Astrocyte (in vitro differentiated cells and primary cell): ENCODE results near the gene SCUBE3. TPM values are rescaled to one million over a fixed set of nuclear protein-coding genes. Genes with fewer than 3 reads are reported as not detected.

ENCODE experiments used
- DNase-seq: peaks from one replicate; pipeline ENCODE4 v3.0.0-alpha.2; 2010; ENCODE audit warnings: low read depth
- FAIRE-seq: peaks from 2 replicates; lab custom pipeline; 2011; peaks lifted over from hg19 to GRCh38; lab: Jason Lieb, UNC
- H2AFZ ChIP-seq: 2 replicates; pipeline ENCODE4 v1.6.0; 2012; ENCODE audit warnings: low read depth, low read length, inconsistent platforms
- H3K27ac ChIP-seq: 2 replicates; pipeline ENCODE4 v1.5.1; 2011; ENCODE audit warnings: low read depth, low read length, inconsistent platforms
- H3K27me3 ChIP-seq: 2 replicates; pipeline ENCODE4 v1.6.0; 2011; ENCODE audit warnings: low read length, inconsistent platforms; ENCODE audit not compliant: insufficient read depth
- H3K36me3 ChIP-seq: 2 replicates; pipeline ENCODE4 v1.5.1; 2011; ENCODE audit warnings: low read length, inconsistent platforms; ENCODE audit not compliant: insufficient read depth
- H3K4me1 ChIP-seq: 2 replicates; pipeline ENCODE4 v1.5.1; 2011; ENCODE audit warnings: low read length, inconsistent platforms; ENCODE audit not compliant: insufficient read depth
- H3K4me2 ChIP-seq: 2 replicates; pipeline ENCODE4 v1.6.0; 2012; ENCODE audit warnings: low read length, inconsistent platforms
- H3K4me3 ChIP-seq: 2 replicates; pipeline ENCODE4 v1.5.1; 2011; ENCODE audit warnings: low read depth, mild to moderate bottlenecking, low read length, inconsistent platforms; ENCODE audit not compliant: insufficient read depth
- H3K79me2 ChIP-seq: 2 replicates; pipeline ENCODE4 v1.6.0; 2012; ENCODE audit warnings: mild to moderate bottlenecking, low read length, inconsistent platforms; ENCODE audit not compliant: insufficient read depth
- H3K9ac ChIP-seq: 2 replicates; pipeline ENCODE4 v1.6.0; 2012; ENCODE audit warnings: mild to moderate bottlenecking, low read length, inconsistent platforms
- H3K9me3 ChIP-seq: 2 replicates; pipeline ENCODE4 v1.5.1; 2012; ENCODE audit warnings: low read depth, mild to moderate bottlenecking, low read length, inconsistent platforms; ENCODE audit not compliant: insufficient read depth
- H4K20me1 ChIP-seq: 2 replicates; pipeline ENCODE4 v1.6.0; 2012; ENCODE audit warnings: low read length, inconsistent platforms; ENCODE audit not compliant: insufficient read depth
- H3K27ac Mint-ChIP-seq: one replicate; pipeline ENCODE4 v1.8.0; 2021; ENCODE audit warnings: mild to moderate bottlenecking, mixed read lengths; ENCODE audit not compliant: unreplicated experiment
- H3K27me3 Mint-ChIP-seq: one replicate; pipeline ENCODE4 v1.8.0; 2021; ENCODE audit warnings: low read depth, mixed read lengths; ENCODE audit not compliant: unreplicated experiment
- H3K36me3 Mint-ChIP-seq: one replicate; pipeline ENCODE4 v1.8.0; 2021; ENCODE audit warnings: low read depth, mixed read lengths; ENCODE audit not compliant: unreplicated experiment
- H3K4me1 Mint-ChIP-seq: one replicate; pipeline ENCODE4 v1.8.0; 2021; ENCODE audit warnings: low read depth, mixed read lengths; ENCODE audit not compliant: unreplicated experiment
- H3K4me3 Mint-ChIP-seq: one replicate; pipeline ENCODE4 v1.8.0; 2021; ENCODE audit warnings: mild to moderate bottlenecking, moderate library complexity, mixed read lengths; ENCODE audit not compliant: unreplicated experiment
- H3K9me3 Mint-ChIP-seq: one replicate; pipeline ENCODE4 v1.8.0; 2021; ENCODE audit warnings: mild to moderate bottlenecking, mixed read lengths; ENCODE audit not compliant: unreplicated experiment
- CTCF ChIP-seq: IDR thresholded peaks from 2 replicates; pipeline ENCODE4 v1.5.1; 2011; ENCODE audit warnings: low read depth, mild to moderate bottlenecking, inconsistent platforms, low read length, moderate library complexity; ENCODE audit not compliant: insufficient read depth
- EZH2 ChIP-seq: IDR thresholded peaks from 2 replicates; pipeline ENCODE4 v1.6.1; 2012; ENCODE audit warnings: mild to moderate bottlenecking, low read length, inconsistent platforms; ENCODE audit not compliant: insufficient read depth
- total RNA-seq: library from RNA; stranded (reverse); gene quantifications from 2 replicates; pipeline ENCODE4 v1.2.1, GENCODE V29; 2021

Gene SCUBE3
- total RNA-seq, 1 donor from 2014 or later = 10.1 TPM

GRCh38 chr6:35280903-35281302, 67.1 kb downstream of the SCUBE3 start:
- H2AFZ ChIP-seq = no peak overlapping the region
- no peak overlapping the region for H3K4me3 ChIP-seq
- peaks cover 6% of the 10 kb centered on the region for H4K20me1 ChIP-seq
- H3K9me3 Mint-ChIP-seq = no peaks in the 10 kb centered on the region
- no peak for FAIRE-seq
- H3K9me3 ChIP-seq = no peaks in the 10 kb centered on the region
- no peaks in the 10 kb centered on the region for H3K27me3 Mint-ChIP-seq
- TF ChIP-seq CTCF = no peak
- H3K4me1 Mint-ChIP-seq = peaks cover 5% of the 10 kb centered on the region
- no peak overlapping the region for H3K27ac Mint-ChIP-seq
- DNase-seq = no peak
- H3K27ac ChIP-seq = no peak overlapping the region
- peaks cover 14% of the 10 kb centered on the region for H3K36me3 ChIP-seq
- no peak overlapping the region for H3K4me3 Mint-ChIP-seq
- H3K36me3 Mint-ChIP-seq = peaks cover 15% of the 10 kb centered on the region
- no peaks in the 10 kb centered on the region for H3K79me2 ChIP-seq
- no peak overlapping the region for H3K9ac ChIP-seq
- no peak overlapping the region for H3K4me2 ChIP-seq
- H3K4me1 ChIP-seq = peaks cover 4% of the 10 kb centered on the region
- no peaks in the 10 kb centered on the region for H3K27me3 ChIP-seq

- Mint-ChIP-seq H3K27me3 (no peaks in the 10 kb centered on the region), H3K36me3 (peaks cover 24% of the 10 kb centered on the region), H3K4me1 (peaks cover 5% of the 10 kb centered on the region), H3K27ac (no peak overlapping the region), H3K9me3 (no peaks in the 10 kb centered on the region), H3K4me3 (no peak overlapping the region)
- Histone ChIP-seq H4K20me1 (peaks cover 3% of the 10 kb centered on the region), H3K4me1 (peaks cover 4% of the 10 kb centered on the region), H3K27ac (no peak overlapping the region), H3K9me3 (no peaks in the 10 kb centered on the region), H3K36me3 (peaks cover 21% of the 10 kb centered on the region), H3K27me3 (no peaks in the 10 kb centered on the region), H3K9ac (no peak overlapping the region), H3K4me3 (no peak overlapping the region), H2AFZ (no peak overlapping the region), H3K79me2 (no peaks in the 10 kb centered on the region), H3K4me2 (no peak overlapping the region)
- no peak for DNase-seq
- no peak for FAIRE-seq
- TF ChIP-seq EZH2 (no peak), CTCF (no peak)
Measured at GRCh38 chr6:35282472-35282871, 68.7 kb downstream of the SCUBE3 start.

GRCh38 chr6:35283361-35283760, 69.6 kb downstream of the SCUBE3 start:
- no peak overlapping the region for H2AFZ ChIP-seq
- no peak overlapping the region for H3K4me3 Mint-ChIP-seq
- H3K27me3 ChIP-seq = no peaks in the 10 kb centered on the region
- TF ChIP-seq CTCF = no peak
- TF ChIP-seq EZH2 = no peak
- no peak overlapping the region for H3K9ac ChIP-seq
- peaks cover 8% of the 10 kb centered on the region for H3K4me1 ChIP-seq
- H3K36me3 ChIP-seq = peaks cover 21% of the 10 kb centered on the region
- no peak overlapping the region for H3K27ac ChIP-seq
- peaks cover 5% of the 10 kb centered on the region for H3K4me1 Mint-ChIP-seq
- no peak overlapping the region for H3K4me2 ChIP-seq
- peaks cover 25% of the 10 kb centered on the region for H3K36me3 Mint-ChIP-seq
- H3K9me3 Mint-ChIP-seq = no peaks in the 10 kb centered on the region
- no peaks in the 10 kb centered on the region for H3K27me3 Mint-ChIP-seq
- FAIRE-seq = no peak
- H3K79me2 ChIP-seq = no peaks in the 10 kb centered on the region
- H4K20me1 ChIP-seq = peaks cover 3% of the 10 kb centered on the region
- H3K9me3 ChIP-seq = no peaks in the 10 kb centered on the region
- no peak for DNase-seq
- no peak overlapping the region for H3K27ac Mint-ChIP-seq
- no peak overlapping the region for H3K4me3 ChIP-seq
